Measurements from ENCODE around the gene EXOC3L4.
"Not testable (repeated sequence)": the region's sequence is repeated elsewhere in the genome, so short reads cannot be mapped to it uniquely, and the experiment has no call there.

Gene EXOC3L4

DNA sequence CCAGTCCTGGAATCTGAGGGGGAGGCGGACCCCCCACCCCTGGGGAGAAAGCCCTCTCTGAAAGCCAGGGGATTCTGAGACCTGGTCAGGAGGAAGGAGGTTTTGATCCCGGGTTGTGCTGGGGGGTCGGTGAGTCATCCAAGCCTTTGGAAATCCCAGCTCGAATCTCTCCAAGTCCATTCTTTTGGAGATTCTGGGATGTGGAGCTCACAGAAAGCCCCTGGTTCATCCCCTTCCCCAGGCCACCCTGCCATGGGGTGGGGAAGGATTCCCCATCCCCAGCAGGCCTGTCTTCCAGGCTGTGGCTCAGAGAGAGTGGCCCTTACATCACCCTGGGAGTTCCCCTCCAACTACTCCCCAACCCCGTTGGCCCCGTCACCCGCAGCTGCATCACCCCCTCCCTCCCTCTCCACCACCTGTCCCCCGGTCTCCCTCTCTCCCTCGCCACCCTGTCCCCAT lies 14.3 kb downstream of the EXOC3L4 start:
- DNase-seq = no peak

DNA sequence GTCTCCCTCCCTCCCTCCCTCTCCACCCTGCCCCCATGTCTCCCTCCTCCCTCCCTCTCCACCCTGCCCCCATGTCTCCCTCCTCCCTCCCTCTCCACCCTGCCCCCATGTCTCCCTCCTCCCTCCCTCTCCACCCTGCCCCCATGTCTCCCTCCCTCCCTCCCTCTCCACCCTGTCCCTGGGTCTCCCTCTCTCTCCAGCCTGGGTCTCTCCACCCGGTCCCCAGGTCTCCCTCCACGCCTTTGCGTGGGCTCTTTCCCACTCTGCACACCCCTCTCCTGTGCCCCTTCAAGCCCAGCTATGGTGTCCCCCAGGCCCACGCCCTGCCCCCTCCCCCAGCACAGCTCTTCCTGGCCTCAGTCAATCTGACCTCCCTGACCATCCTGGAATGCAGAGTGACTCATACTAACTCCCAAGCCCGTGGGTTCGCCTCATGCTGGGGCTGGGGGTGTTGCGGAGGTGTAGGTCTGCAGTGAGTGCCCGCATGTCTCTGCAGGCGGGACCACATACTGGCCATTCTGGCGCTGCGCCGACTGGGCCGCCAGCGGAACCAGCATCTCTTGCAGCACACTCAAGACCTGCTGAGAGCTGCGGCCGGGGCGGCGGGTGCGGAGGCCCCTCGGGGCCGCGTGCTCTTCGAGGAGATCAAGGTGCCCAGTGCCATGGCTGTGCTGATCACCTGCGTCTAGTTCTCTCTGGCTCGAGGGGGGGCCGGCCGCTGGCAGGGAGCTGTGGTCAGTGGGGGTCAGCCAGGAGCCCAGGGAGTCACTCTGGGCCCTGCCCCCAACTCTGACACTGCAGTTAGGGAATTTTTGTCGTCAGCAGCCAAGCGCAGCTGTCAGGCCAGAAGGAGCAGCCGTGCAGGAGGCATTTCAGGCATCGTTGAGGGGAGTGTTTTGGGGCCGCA lies 15.3 kb downstream of the EXOC3L4 start:
- DNase-seq = no peak

DNA sequence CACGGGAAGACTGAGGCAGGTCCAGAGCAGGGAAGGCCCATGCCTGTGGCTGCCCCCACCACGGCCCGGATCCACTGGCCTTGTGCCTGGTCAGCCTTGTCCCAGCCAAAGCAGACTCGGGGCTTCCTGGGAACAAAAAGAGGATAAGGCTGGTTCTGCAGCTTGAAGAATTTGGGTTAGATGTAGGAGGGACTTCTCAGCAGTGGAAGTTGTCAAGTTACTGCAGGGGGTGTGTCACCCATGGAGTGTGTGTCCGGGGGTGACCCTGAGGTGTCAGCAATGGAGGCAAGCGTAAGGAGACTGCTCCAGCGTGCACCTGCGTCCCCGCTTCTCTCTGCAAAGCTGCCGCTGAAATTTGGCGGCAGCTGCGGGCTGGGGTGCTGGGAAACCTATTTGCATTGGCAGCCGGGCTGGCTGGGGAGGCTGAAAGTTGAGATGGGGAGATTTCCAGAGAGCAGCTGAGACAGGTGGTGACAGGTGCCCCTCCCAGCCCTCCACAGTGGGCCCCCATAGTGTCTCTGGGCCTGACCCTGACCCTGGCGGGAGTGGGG lies 16.2 kb downstream of the EXOC3L4 start:
- DNase-seq = no peak

DNA sequence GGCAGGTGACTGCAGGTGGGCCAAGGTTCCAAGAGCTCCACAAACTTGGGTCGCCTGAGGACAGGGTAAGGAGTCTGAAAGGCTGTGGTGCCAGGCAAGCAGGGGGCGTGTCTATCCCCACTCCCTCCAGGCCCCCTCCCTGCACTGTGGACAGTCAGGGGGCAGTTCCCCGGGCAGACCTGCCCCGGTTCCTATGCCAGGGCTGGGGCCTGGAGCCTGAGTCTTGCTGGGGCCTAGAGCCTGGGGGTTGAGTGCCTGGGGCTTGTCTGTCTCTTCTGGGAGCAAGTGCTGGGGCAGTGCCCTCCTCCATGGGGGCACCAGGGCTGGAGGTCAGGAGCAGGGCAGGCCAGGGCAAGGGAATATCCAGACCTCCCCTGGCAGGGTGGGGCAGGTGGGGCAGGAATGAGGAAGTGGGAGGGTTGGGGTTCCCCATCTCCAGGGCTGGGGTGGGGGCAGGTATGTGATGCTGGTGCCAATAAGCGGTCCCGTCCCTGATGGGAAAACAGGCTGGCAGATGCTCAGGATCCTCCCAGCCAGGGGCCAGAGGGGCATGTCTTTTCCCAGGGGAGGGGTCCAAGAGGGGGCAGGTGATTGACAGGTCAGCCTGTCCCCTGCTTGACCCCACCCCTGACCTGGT lies 16.8 kb downstream of the EXOC3L4 start:
- DNase-seq = no peak

DNA sequence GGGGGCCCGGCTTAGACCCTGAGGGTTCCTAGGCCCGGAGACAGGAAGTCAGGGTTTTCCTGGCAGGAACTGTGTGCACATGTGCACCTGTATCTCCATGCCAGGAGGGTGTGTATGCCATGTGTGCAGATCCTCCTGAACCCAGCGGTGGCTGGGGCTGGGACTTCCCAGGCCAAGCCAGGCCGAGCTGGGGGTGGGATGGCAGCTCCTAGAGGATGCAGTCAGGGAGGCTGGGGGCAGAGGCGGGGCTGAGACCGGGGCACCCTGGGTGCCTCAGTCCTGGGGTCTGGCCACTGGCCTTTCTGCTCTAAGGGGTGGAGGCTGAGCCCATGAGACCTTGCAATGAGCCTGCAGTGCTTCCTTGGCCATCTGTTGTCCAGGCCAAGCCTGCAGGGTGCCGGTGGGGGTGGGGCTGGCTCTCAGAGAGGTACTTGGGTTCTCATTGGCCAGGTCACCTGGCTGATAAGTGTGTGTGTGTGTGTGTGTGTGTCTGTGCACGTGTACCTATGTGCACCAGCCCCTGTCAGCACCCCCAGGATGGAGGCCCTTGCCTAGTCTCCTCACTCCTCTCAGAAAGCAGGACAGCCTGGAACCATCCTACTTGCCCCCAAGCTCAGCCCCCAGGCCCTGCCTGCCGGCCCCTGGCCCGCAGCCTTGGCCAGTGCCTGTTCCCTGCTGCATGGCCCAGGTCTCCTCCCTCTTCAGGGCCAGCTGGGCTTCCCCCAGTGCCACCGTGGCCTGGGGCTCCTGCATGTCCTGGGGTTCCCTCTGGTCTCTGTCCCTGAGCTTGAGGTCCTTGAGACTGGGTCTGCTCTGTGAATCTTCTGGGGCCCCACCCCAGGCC lies 18.1 kb downstream of the EXOC3L4 start:
- DNase-seq = no peak

DNA sequence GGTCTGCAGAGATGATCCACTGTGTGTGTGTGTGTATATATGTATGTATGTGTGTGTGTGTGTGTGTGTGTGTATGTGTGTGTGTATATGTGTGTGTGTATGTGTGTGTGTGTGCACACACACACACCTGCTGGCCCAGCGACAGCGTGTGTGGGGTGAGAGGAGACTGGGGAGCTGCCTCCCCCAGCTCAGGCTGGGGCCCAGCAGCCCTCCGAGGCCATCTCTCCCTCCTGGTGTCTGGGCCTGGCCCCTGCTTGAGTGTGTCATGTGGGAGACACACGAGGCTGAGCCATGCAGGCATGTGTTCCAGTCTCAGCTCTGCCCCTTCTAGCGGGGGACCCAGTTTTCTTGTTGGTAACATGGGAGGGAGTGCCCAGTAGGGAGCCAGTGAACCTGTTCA lies 18.8 kb downstream of the EXOC3L4 start:
- DNase-seq = no peak

DNA sequence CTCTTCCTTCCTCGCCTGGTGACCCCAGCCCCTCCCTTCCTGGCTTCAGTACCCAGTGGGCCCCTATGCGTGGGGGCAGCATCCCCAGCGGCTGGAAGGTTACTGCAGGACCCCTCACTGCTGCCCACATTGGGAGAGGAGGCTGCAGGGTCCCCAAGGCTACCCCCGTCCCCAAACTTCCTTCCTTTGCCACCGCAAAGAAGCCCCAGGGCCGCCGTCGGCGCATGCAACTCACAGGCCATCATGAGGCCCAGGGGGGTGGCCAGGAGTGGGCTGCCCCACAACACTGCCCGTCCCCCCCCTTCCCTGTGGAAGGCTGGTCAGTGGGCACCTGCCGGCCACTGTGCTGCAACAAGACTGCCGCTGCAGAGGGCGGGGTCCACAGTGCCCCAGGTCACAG lies 19.2 kb downstream of the EXOC3L4 start:
- DNase-seq = no peak

DNA sequence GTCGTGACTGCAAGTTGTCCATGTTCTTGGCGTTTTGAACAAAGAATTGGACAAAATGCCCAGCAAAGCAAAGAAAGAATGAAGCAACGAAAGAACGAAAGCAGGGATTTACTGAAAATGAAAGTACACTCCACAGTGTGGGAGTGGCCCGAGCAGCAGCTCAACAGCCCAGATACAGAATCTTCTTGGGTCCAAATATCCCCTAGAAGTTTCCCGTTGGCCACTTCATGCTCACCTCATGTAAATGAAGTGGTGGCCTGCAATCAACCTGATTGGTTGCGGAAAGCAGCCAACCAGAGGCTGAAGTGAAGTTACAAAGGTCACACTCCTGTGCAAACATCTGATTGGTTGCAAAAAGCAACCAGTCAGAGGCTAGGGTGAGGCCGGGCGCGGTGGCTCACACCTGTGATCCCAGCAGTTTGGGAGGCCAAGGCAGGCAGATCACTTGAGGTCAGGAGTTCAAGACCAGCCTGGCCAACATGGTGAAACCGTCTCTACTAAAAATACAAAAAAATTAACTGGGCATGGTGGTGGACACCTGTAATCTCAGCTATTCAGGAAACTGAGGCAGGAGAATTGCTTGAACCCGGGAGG lies 20.7 kb downstream of the EXOC3L4 start:
- not testable (repeated sequence) for DNase-seq

DNA sequence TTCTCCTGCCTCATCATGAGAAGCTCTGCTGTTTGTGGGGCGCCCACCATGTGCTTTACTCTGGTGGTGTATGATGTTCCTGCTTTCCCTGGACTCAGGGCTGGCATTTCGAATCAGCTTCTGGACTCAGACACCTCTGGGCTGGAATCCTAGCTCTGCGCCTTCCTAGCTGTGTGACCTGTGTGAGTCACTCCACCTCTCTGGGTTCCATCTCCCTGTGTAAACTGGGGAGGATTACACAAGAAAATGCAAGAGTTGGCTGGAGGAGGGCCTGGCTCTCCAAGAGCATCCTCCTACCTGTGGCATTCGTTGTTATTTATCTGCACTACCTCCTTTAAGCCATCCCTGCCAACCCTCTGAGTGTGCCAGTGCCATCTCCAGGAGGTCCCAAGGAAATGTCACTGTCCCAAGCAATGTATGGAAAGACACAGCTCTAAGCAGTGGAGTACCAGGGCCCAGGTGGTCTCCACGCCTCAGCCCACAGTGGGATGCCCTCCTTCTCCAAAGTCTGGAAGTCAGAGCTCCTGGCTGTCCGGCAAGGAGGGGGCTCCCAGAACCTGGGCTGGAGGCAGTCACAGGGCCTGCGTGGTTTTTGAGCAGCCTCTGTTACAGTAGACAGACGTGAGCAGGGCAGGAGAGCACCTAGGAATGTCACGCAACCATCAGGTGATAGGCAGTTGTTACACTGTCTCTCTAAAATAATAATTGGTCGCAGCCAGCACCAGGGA lies 21.5 kb downstream of the EXOC3L4 start:
- no peak for DNase-seq

DNA sequence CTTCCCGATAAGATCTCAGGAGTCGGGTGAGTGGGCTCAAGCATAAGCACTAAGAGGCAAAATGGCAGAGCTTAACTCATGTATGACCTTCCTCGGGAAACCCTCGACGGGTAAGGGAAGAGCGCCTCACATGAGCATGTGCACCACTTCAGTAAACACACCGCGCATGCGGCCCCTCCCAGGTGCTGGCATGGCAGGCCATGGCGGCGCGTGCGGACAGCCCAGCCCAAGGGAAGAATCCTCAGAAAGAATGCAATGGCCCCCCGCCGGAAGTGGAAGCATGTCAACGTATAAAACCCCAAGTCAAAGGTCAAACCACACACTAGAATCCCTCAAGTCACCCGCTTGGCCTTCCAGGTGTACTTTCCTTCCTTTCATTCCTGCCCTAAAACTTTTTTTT lies 22.1 kb downstream of the EXOC3L4 start:
- no peak for DNase-seq

DNA sequence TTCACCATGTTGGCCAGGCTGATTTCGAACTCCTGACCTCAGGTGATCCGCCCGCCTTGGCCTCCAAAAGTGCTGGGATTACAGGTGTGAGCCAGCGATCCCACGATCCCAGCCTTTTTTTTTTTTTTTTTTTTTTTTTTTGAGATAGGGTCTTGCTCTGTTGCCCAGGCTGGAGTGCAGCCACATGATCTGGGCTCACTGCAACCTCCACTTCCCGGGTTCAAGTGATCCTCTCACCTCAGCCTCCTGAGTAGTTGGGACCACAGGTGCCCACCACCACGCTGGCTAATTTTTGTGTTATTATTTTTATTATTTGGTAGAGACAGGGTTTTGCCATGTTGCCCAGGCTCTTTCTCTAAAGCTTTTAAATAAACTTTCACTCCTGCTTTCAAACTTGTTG lies 23.0 kb downstream of the EXOC3L4 start:
- not testable (repeated sequence) for DNase-seq

DNA sequence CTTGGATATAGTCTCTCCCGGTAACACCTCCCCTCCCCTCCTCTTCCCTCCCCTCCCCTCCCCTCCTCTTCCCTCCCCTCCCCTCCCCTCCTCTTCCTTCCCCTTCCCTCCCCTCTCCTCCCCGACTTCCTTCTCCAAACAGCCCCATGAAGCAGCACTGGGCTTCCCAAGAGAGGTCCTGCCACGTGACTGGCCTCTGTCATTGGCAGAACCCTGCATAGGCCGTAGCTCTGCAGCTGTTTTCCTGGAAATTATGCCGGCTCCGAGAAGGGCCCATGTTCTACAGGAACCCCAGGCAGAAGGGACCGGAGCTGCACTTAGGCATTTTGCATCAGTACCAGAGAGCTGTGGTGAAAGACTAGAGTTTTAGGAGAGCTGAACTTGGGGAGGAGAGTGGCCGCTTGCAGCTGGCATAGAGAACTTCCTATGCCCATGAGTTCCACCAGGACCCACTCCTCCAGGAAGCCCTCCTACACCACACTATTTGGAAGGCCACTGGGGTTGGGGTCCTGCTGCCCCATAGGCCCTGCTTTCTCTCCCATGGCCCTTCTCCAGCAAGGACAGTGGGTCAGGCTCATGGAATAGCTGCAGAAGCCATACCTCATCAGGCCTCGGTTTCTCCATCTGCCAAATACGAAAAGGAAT lies 23.6 kb downstream of the EXOC3L4 start:
- no peak for DNase-seq

DNA sequence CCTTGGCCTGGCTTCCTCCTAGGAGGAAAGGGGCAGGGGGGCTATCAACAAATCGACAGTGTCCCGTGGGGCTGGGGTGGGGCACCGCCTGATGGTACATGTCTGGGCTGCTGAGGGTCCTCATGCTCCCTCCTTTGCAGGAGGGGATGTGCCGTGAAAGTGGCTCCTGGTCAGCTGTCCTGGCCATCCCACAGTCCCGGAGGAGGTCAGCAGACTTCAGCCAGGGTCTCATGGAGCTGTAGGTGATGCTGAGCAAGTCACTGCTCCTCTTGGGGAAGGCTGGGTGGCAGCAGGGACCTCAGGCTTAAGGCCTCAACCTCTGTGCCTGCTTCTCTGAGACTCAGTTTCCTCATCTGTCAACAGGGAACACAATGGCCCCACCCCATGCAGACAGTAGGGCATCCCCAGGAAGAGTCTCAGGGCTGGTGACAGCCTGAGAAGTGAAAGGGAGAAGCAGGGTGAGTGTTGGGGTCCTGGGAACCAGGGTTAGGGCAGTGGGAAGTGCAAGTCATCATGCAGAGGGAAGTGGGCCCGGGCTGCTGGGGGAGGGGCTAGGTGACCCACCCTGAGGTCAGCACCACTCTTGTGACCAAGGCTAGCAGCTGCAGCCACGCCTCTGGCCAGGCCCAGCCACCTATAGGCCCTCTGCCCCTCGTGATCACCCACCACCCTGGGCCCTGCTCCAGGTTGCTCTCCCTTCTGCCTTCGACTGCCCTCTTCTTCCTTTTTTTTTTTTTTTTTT lies 24.3 kb downstream of the EXOC3L4 start:
- no peak for DNase-seq

DNA sequence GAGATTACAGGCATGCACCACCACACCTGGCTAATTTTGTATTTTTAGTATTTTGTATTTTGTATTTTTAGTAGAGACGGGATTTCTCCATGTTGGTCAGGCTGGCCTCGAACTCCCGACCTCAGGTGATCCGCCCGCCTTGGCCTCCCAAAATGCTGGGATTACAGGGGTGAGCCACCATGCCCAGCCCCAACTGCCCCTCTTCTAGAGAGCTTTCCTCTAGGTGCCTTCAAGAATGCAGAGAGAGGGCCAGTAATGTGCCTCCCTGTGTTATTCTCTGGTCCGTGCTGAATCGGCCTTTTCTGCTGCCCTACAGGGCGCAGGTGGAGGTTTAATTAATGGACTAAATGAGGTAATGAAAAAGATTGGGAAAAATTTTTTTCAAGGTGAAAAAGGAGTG lies 25.0 kb downstream of the EXOC3L4 start:
- not testable (repeated sequence) for DNase-seq

DNA sequence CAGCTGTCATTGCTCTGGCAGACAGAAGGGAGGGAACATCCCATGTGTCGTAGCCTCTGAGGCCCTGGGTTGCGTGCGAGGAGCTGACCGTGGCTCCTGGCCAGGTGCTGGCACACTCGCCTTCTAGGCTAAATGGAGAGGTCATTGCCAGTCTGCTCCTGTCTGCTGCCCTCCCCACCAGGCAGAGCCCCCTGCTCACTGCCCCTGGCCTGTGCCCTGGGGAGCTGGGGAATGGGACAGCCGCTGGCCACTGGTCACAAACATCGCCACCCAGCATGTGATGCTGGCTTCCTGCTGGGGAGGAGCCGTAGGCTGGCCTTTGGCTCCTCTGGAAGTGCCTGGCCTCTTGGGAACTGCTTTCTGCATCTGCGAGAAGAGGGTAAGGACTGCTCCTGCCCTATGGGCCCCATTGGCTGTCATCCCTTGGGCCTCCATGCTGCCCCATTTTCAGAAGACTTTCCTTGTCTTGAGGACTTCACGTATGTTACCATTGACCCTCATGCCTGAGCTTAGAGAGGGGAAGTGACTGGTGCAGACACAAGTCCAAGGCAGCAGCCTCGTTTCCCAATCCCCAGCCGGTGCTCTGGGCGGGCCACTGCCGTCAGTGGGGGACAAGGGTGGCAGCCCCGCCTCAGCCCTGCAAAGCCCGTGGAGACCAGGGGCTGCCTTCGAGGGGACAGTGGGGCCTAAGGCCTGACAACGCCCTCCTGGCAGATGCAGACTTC lies 26.8 kb downstream of the EXOC3L4 start:
- DNase-seq = no peak

DNA sequence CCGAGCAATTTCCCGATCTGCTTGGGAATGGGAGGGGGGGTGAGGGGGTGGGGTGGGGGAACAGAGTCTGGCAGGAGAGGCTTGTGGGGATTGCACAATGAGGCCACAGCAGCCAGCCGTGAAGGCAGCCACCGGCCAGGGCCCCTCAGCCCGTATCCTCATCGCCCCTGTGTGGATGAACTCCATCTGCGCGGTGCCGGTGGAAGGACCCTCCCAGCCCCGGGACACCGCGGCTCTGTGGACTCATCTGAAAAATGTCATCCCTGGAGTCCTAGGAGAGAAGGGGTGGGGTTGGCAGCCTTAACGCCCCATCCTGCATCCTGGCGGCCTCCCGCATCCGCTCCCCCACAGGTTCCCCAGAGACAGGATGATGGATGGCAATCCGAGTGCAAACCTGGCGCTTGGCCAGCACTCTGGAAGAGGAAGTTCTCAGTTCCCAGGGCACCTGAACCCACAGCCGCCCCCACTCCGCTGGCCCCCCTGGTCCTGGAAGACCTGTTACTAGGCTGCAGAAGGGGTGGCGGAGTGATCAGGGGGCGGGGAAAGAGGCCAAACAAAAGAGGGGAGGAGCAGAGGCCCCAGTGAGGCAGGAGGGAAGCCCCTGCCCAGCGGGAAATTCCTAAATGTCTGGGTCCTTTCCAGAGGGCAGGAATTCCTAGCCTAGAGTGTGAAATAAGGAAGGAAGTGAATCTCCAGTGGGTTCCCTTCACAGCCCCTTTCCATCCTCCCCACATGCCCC lies 27.5 kb downstream of the EXOC3L4 start:
- no peak for DNase-seq

DNA sequence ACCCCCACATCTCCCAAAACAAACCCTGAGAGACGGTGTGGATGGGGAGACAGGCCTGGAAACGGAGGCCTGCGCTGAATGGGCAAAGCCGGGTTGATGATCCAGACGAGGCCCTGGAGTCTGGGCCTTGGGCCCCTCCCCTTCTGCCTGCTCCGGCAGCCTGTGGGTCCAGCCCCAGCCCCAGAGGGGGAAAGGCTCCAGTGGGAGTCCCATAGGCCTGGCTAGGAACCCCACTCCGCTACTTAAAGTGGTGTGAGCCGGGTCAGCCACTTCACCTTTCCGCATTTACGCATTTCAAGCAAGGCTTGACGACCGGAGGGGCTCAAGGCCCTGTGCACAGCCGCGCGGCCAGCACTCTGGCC lies 28.0 kb downstream of the EXOC3L4 start:
- no peak for DNase-seq

DNA sequence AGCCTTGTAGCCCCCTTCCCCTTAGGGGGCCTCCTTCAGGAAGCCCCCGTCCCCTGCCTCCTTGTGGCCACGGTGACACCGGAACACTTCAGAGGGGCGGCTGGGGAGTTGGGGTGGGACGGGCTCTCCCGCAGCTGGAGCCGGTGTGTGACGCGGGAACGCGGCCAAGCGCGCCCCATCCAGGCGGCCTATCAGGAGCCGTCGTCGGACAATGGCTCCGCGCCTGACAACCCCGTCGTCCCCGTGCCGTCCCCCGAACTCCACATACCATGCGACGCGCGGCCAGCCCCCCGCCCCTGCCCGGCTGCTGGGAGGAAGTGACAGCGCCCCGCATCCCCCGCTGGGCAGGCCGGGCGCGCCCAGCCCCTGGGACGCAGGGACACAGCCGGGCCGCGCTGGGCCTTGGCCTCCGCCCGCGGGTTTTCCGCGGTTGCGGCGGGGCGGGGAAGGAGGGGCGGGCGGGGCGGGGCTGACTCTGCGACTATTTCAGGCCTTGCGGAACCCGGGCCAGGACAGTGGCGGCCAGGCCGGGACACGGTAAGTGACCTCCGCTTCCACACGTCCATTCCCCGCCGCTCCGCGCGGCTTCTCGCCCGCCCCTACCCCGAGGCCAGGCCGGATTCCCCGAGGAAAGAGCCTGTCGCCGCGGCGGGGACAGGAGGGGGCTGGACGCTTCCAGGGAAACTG lies 28.6 kb downstream of the EXOC3L4 start, which contains the start of gene TNFAIP2:
Gene TNFAIP2, plus strand, starts transcription at position 515 of the 687 bp plus-strand sequence. CDS start 2,997 bp downstream, outside the sequence.
- DNase-seq = no peak
